CD14-positive monocyte (primary cell): ENCODE data around the gene KIAA0232. TPM values are rescaled to one million over a fixed set of nuclear protein-coding genes. Genes with fewer than 3 reads are reported as not detected.

Source experiments
- DNase-seq, 3 donors: peaks; one replicate each; pipeline ENCODE4 v3.0.0-alpha.2; 2011 to 2022
- H2AFZ ChIP-seq: 2 replicates; pipeline ENCODE4 v1.6.0; 2012; ENCODE audit warnings: mild to moderate bottlenecking, low read depth, low read length, inconsistent platforms; ENCODE audit not compliant: insufficient read depth, poor library complexity, severe bottlenecking
- H3K27ac ChIP-seq, 2 donors: 1 replicate in 1 of 2; 2 replicates in 1 of 2; pipeline ENCODE4 v1.5.1; 2012 to 2013; ENCODE audit warnings: low read length in 2 of 2, control low read depth in 1 of 2, inconsistent platforms in 1 of 2, low read depth in 1 of 2, mild to moderate bottlenecking in 1 of 2
- H3K27me3 ChIP-seq, 2 donors: one replicate each; pipeline versions ENCODE4 v1.6.0 to v1.6.1; 2011 to 2013; ENCODE audit warnings: low read length in 2 of 2; ENCODE audit not compliant: control insufficient read depth in 2 of 2, insufficient read depth in 2 of 2
- H3K36me3 ChIP-seq, 2 donors: replicated peaks in 1 of 2; 1 replicate in 1 of 2; 2 replicates in 1 of 2; pipeline versions ENCODE4 v1.5.1 to v1.6.1; 2012 to 2013; ENCODE audit warnings: low read length in 2 of 2, control low read depth in 1 of 2, inconsistent platforms in 1 of 2, mild to moderate bottlenecking in 1 of 2; ENCODE audit not compliant: insufficient read depth in 2 of 2, control insufficient read depth in 1 of 2
- H3K4me1 ChIP-seq, 2 donors: 1 replicate in 1 of 2; 2 replicates in 1 of 2; pipeline versions ENCODE4 v1.5.1 to v1.6.1; 2012 to 2013; ENCODE audit warnings: low read length in 2 of 2, control low read depth in 1 of 2, inconsistent platforms in 1 of 2, mild to moderate bottlenecking in 1 of 2, moderate library complexity in 1 of 2; ENCODE audit not compliant: insufficient read depth in 2 of 2, control insufficient read depth in 1 of 2
- H3K4me2 ChIP-seq: replicated peaks from 2 replicates; pipeline ENCODE3; 2012; ENCODE audit warnings: low read length, moderate library complexity, mild to moderate bottlenecking; ENCODE audit not compliant: poor library complexity, severe bottlenecking; ENCODE audit errors: extremely low read depth
- H3K4me3 ChIP-seq, 3 experiments: fragments of 200-600 bp in 1 of 3; sonication (generic) in 1 of 3; replicated peaks in 1 of 3; 1 replicate in 2 of 3; 2 replicates in 1 of 3; pipeline ENCODE4 v1.5.1; 2011 to 2013; ENCODE audit warnings: low read length in 3 of 3, mild to moderate bottlenecking in 3 of 3, control low read depth in 2 of 3, low read depth in 2 of 3, inconsistent platforms in 1 of 3, moderate library complexity in 1 of 3
- H3K79me2 ChIP-seq: 2 replicates; pipeline ENCODE4 v1.6.0; 2012; ENCODE audit warnings: mild to moderate bottlenecking, control low read depth, inconsistent platforms, low read length, moderate library complexity; ENCODE audit not compliant: insufficient read depth
- H3K9ac ChIP-seq: 2 replicates; pipeline ENCODE4 v1.6.0; 2017; ENCODE audit warnings: low read length, mild to moderate bottlenecking; ENCODE audit not compliant: insufficient read depth, poor library complexity, severe bottlenecking
- H3K9me3 ChIP-seq, 2 donors: replicated peaks in 1 of 2; 1 replicate in 1 of 2; 2 replicates in 1 of 2; pipeline versions ENCODE4 v1.5.1 to v1.6.1; 2012 to 2013; ENCODE audit warnings: low read length in 2 of 2, control low read depth in 1 of 2; ENCODE audit not compliant: control insufficient read depth in 1 of 2, insufficient read depth in 1 of 2
- H4K20me1 ChIP-seq: 2 replicates; pipeline ENCODE4 v1.6.0; 2012; ENCODE audit warnings: mild to moderate bottlenecking, low read length, control low read depth, moderate library complexity; ENCODE audit not compliant: insufficient read depth
- H3K27ac Mint-ChIP-seq, 7 donors: one replicate each; pipeline ENCODE4 v1.8.0; 2020; ENCODE audit warnings: mild to moderate bottlenecking in 7 of 7, mixed read lengths in 7 of 7, moderate library complexity in 6 of 7, inconsistent platforms in 2 of 7
- H3K27me3 Mint-ChIP-seq, 3 donors: one replicate each; pipeline ENCODE4 v1.8.0; 2021 to 2022; ENCODE audit warnings: low read depth in 3 of 3, mild to moderate bottlenecking in 3 of 3, mixed read lengths in 3 of 3, moderate library complexity in 3 of 3, inconsistent platforms in 1 of 3
- H3K36me3 Mint-ChIP-seq, 2 donors: one replicate each; pipeline ENCODE4 v1.8.0; 2020; ENCODE audit warnings: mixed read lengths in 2 of 2, inconsistent platforms in 1 of 2, mild to moderate bottlenecking in 1 of 2
- H3K4me1 Mint-ChIP-seq: one replicate; pipeline ENCODE4 v1.8.0; 2020; ENCODE audit warnings: mild to moderate bottlenecking, mixed read lengths
- H3K4me3 Mint-ChIP-seq, 2 donors: one replicate each; pipeline ENCODE4 v1.8.0; 2020; ENCODE audit warnings: mild to moderate bottlenecking in 2 of 2, mixed read lengths in 2 of 2, moderate library complexity in 1 of 2
- H3K9me3 Mint-ChIP-seq, 7 donors: one replicate each; pipeline ENCODE4 v1.8.0; 2020 to 2022; ENCODE audit warnings: mixed read lengths in 7 of 7, mild to moderate bottlenecking in 6 of 7, moderate library complexity in 6 of 7, inconsistent platforms in 2 of 7
- whole genome bisulfite sequencing: methylation state at CpG from one replicate; pipeline ENCODE4 v1.1.5; 2013; ENCODE audit warnings: missing lambda C conversion rate; ENCODE audit not compliant: insufficient coverage; 5-methylcytosine and 5-hydroxymethylcytosine counted together
- intact Hi-C, 2 donors: fragments of 100-400 bp; cut with micrococcal nuclease; formaldehyde crosslinking; loops; one replicate each; pipeline versions ENCODE4 v1.15.0 to v1.15.1; 2023
- polyA plus RNA-seq, 3 donors: library from polyadenylated mRNA; depleted of rRNA in 1 of 3; unstranded in 2 of 3; stranded (reverse) in 1 of 3; fragments of 300-500 nt in 2 of 3; fragments of >200 nt in 1 of 3; fragmentation: Illumina TruSeq in 2 of 3; gene quantifications; 1 replicate in 2 of 3; 2 replicates in 1 of 3; pipeline ENCODE4 v1.2.3, GENCODE V29; 2012 to 2021
- TF ChIP-seq, protein P1 (sequence below): fragments of 200-600 bp; IDR thresholded peaks from one replicate; pipeline ENCODE4 v1.8.0; 2022; ENCODE audit warnings: antibody characterized with exemption, mild to moderate bottlenecking

Gene KIAA0232
- polyA plus RNA-seq, 3 donors = 12.3 to 27.3 (median 20.6) TPM

DNA sequence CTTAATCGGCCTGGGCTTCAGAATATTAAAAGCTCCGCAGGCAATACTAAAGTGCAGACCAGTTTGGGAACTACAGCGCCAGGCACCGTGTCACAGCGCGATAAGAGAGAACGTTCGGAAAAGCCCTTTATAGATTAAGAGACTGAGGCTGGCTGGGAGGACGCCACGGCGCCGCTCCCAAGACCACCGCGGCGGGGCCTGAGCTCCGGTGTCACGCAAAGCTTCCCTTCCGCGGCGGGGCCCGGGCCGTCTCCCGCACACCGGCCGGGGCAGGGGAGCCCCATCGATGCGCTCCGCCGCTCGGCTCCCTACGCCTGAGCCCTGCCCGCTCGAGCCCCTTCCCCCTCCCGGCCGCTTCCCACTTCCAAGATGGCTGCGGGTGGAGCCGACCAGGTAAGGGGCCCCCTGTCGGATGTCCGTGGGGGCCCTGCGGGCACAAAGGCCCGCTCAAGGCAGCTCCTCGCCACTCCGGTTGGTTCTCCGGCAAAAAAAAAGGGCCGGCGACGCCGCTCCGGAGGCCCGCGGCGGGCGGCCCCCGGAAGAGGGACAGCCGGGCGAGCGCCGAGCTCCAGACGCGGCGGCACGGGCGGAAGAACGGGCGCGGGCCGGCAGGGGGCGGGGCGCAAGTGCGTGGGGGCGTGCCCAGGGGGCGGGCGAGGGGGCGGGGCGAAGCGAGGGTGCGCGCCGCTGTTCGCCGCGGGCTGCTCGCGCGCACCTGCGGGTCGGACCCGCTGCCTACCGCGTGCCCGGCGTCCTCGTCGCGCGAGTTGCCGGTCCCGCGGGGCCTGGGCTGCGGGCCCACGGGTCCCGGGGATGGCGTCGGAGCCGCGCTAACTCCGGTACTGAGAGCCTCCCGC lies 126.8 kb downstream of the KIAA0232 start, which contains the start of gene TBC1D14:
Gene TBC1D14 (plus strand): TSS at position 714 of the 857 bp plus-strand sequence. CDS start 13,564 bp downstream, outside the sequence.
- Histone ChIP-seq H3K27ac (peak within 1 kb of the TSS; percentile 87 to 90), H3K9ac (peak within 1 kb of the TSS; percentile 93), H3K4me2 (peak within 1 kb of the TSS; percentile 98), H3K36me3 (no peaks in the 10 kb centered on the region), H3K79me2 (peaks cover 46% of the 10 kb centered on the region), H3K4me1 (peaks cover 49 to 53% of the 10 kb centered on the region in 2 donors), H3K27me3 (no peaks in the 10 kb centered on the region), H4K20me1 (peaks cover 41% of the 10 kb centered on the region), H3K9me3 (no peaks in the 10 kb centered on the region), H3K4me3 (peak within 1 kb of the TSS; percentile 77 to 94 (median 78)), H2AFZ (peak within 1 kb of the TSS; percentile 80)
- peaks cover 8 to 12% (median 11%) of the 10 kb centered on the region in 3 donors for H3K27me3 Mint-ChIP-seq
- TF ChIP-seq, protein P1, sequence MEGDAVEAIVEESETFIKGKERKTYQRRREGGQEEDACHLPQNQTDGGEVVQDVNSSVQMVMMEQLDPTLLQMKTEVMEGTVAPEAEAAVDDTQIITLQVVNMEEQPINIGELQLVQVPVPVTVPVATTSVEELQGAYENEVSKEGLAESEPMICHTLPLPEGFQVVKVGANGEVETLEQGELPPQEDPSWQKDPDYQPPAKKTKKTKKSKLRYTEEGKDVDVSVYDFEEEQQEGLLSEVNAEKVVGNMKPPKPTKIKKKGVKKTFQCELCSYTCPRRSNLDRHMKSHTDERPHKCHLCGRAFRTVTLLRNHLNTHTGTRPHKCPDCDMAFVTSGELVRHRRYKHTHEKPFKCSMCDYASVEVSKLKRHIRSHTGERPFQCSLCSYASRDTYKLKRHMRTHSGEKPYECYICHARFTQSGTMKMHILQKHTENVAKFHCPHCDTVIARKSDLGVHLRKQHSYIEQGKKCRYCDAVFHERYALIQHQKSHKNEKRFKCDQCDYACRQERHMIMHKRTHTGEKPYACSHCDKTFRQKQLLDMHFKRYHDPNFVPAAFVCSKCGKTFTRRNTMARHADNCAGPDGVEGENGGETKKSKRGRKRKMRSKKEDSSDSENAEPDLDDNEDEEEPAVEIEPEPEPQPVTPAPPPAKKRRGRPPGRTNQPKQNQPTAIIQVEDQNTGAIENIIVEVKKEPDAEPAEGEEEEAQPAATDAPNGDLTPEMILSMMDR = no peak
- H3K9me3 Mint-ChIP-seq = peaks cover 0 to 3% (median 0%) of the 10 kb centered on the region in 7 donors
- H3K4me3 Mint-ChIP-seq = peak within 1 kb of the TSS; percentile 96 to 97
- H3K27ac Mint-ChIP-seq = peak within 1 kb of the TSS; percentile 86 to 96 (median 92)
- under 1% methylated on average over 107 of the region's 108 CpGs for WGBS
- intact Hi-C loops = loop anchor here in 1 of 2 donors (5.0 kb wide), 1 partner anchor 33 kb away; no protein-coding TSS in a partner anchor
- H3K36me3 Mint-ChIP-seq = peaks cover 6% of the 10 kb centered on the region in 2 donors
- peaks cover 61% of the 10 kb centered on the region for H3K4me1 Mint-ChIP-seq
- DNase-seq = peak; percentile 72 to 78 (median 78)

DNA sequence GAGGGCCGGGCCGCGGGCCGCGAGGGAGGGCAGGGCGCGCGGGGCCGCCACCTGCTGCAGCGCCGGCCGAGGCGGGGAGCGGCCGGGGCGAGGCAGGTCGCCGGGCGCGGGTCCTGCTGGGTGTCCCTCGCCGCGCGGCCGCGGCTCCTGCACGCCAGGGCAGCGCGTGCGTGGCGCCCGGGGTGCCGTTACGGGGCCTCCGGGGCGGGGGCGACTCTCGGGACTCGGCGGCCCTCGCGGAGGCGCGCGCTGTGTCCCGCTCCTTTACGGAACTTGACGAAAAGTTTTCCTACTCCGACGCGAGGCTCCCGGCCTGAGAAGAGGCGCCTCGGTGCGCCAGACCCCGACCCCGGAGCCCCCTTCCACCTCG lies 127.4 kb downstream of the KIAA0232 start:
- Mint-ChIP-seq H3K27ac (peak overlapping the region in 6 of 7 donors; percentile 81 to 96 (median 92)), H3K9me3 (peaks cover 0 to 3% (median 0%) of the 10 kb centered on the region in 7 donors), H3K27me3 (peaks cover 8 to 12% (median 11%) of the 10 kb centered on the region in 3 donors), H3K36me3 (peaks cover 6% of the 10 kb centered on the region in 2 donors), H3K4me3 (peak overlapping the region; percentile 96 to 97), H3K4me1 (peaks cover 60% of the 10 kb centered on the region)
- peaks cover 52% of the 10 kb centered on the region for H3K79me2 ChIP-seq
- peak overlapping the region; percentile 51 to 90 for H3K27ac ChIP-seq
- WGBS = under 1% methylated on average over 58 of the region's 58 CpGs
- H3K4me3 ChIP-seq = peak overlapping the region; percentile 77 to 94 (median 78)
- peak overlapping the region; percentile 93 for H3K9ac ChIP-seq
- peaks cover 48% of the 10 kb centered on the region for H4K20me1 ChIP-seq
- H3K4me2 ChIP-seq = peak overlapping the region; percentile 98
- intact Hi-C loops = loop anchor here (2.0 to 10.0 kb wide), 5 partner anchors 32 to 155 kb away; partner anchors contain the start of genes GRPEL1 (in 1 of the 2) and TADA2B (in 1 of the 2)
- H2AFZ ChIP-seq = peak overlapping the region; percentile 80
- H3K36me3 ChIP-seq = no peaks in the 10 kb centered on the region
- DNase-seq = peak in 2 of 3 donors; percentile 46 to 52
- H3K27me3 ChIP-seq = no peaks in the 10 kb centered on the region
- H3K9me3 ChIP-seq = no peaks in the 10 kb centered on the region
- TF ChIP-seq, protein P1 = no peak
- peaks cover 44 to 49% of the 10 kb centered on the region in 2 donors for H3K4me1 ChIP-seq
